CD4-positive, CD25-positive, alpha-beta regulatory T cell (primary cell): Measurements from ENCODE around the gene RHBDD2. TPM values are rescaled to one million over a fixed set of nuclear protein-coding genes. Genes with fewer than 3 reads are reported as not detected.

ENCODE experiments used
- ATAC-seq, 2 donors: fragments of 150-1000 bp; cut with Tn5 transposase; one replicate each; pipeline ENCODE4 v1.10.0; 2021; ENCODE audit warnings: low read depth in 2 of 2, moderate number of reproducible peaks in 2 of 2, moderate library complexity in 1 of 2
- DNase-seq, 3 donors: peaks; one replicate each; pipeline versions ENCODE4 v3.0.0 to v3.0.0-alpha.2; 2012 to 2022; ENCODE audit warnings: mixed read lengths in 1 of 3
- H3K27ac ChIP-seq: one replicate; pipeline ENCODE4 v1.7.0; 2013; ENCODE audit warnings: mild to moderate bottlenecking, low read length; ENCODE audit not compliant: insufficient read depth, poor library complexity, severe bottlenecking
- H3K27me3 ChIP-seq: one replicate; pipeline ENCODE4 v1.7.0; 2013; ENCODE audit warnings: low read length; ENCODE audit not compliant: control insufficient read depth, insufficient read depth
- H3K36me3 ChIP-seq: one replicate; pipeline ENCODE4 v1.7.0; 2013; ENCODE audit warnings: mild to moderate bottlenecking, low read length, moderate library complexity; ENCODE audit not compliant: control insufficient read depth, insufficient read depth
- H3K4me1 ChIP-seq: 2 replicates; pipeline ENCODE4 v1.7.0; 2013; ENCODE audit warnings: mild to moderate bottlenecking, low read length; ENCODE audit not compliant: insufficient read depth, control insufficient read depth, poor library complexity, severe bottlenecking
- H3K4me3 ChIP-seq: one replicate; pipeline ENCODE4 v1.7.0; 2013; ENCODE audit warnings: low read depth, mild to moderate bottlenecking, low read length, moderate library complexity
- H3K9me3 ChIP-seq, 2 experiments: 1 replicate in 1 of 2; 2 replicates in 1 of 2; pipeline ENCODE4 v1.7.0; 2013; ENCODE audit warnings: low read length in 2 of 2, mild to moderate bottlenecking in 1 of 2, moderate library complexity in 1 of 2; ENCODE audit not compliant: control insufficient read depth in 2 of 2
- H3K27ac Mint-ChIP-seq, 3 donors: one replicate each; pipeline ENCODE4 v1.8.0; 2020 to 2022; ENCODE audit warnings: mild to moderate bottlenecking in 3 of 3, mixed read lengths in 3 of 3, moderate library complexity in 2 of 3
- H3K27me3 Mint-ChIP-seq: one replicate; pipeline ENCODE4 v1.8.0; 2022; ENCODE audit warnings: mild to moderate bottlenecking, mixed read lengths
- H3K36me3 Mint-ChIP-seq: one replicate; pipeline ENCODE4 v1.8.0; 2020; ENCODE audit warnings: mixed read lengths
- H3K4me1 Mint-ChIP-seq, 4 donors: one replicate each; pipeline ENCODE4 v1.8.0; 2020 to 2022; ENCODE audit warnings: mixed read lengths in 4 of 4, mild to moderate bottlenecking in 1 of 4
- H3K4me3 Mint-ChIP-seq, 4 donors: one replicate each; pipeline ENCODE4 v1.8.0; 2020 to 2022; ENCODE audit warnings: mild to moderate bottlenecking in 4 of 4, mixed read lengths in 4 of 4, moderate library complexity in 3 of 4
- H3K9me3 Mint-ChIP-seq, 7 donors: one replicate each; pipeline ENCODE4 v1.8.0; 2020 to 2022; ENCODE audit warnings: mixed read lengths in 7 of 7, mild to moderate bottlenecking in 3 of 7, moderate library complexity in 2 of 7
- polyA plus RNA-seq, 4 donors: library from polyadenylated mRNA; unstranded; fragments of 300-500 nt; fragmentation: Illumina TruSeq; gene quantifications; one replicate each; pipeline ENCODE4 v1.2.3, GENCODE V29; 2021
- total RNA-seq: library from RNA; stranded (reverse); gene quantifications from one replicate; pipeline ENCODE4 v1.2.3, GENCODE V29; 2022

Gene RHBDD2
- total and polyA plus RNA-seq, 5 donors from 2014 or later = 118 to 194 (median 125) TPM

DNA sequence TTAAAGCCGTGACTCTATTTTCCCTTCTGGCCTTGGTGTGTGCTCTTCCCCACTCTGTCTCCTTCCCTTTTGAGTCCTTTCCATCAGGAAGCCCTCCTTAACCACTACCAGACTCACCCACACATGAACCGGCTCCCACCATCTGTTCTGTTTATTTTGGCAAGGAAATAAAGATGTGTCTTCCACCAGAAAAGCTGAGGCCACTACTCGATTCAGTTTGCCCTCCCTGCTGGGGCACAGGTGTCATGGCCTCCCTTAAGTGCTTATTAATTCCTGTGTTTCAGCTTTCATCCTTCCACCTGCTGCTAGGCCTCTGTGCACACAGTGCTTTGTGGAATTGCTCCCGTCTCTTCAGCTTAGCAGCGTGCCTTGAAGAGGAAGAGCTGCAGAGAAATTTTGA, 52.8 kb downstream of the RHBDD2 start:
- DNase-seq (no peak), ATAC-seq (no peak)
- H3K36me3 ChIP-seq = no peaks in the 10 kb centered on the region
- no peaks in the 10 kb centered on the region for H3K9me3 ChIP-seq
- H3K4me1 ChIP-seq = peaks cover 7% of the 10 kb centered on the region
- peak overlapping the region in 1 of 4 donors; percentile 18 for H3K4me3 Mint-ChIP-seq
- no peaks in the 10 kb centered on the region for H3K9me3 Mint-ChIP-seq
- no peak overlapping the region for H3K27ac ChIP-seq
- no peaks in the 10 kb centered on the region for H3K27me3 ChIP-seq
- no peak overlapping the region for H3K27ac Mint-ChIP-seq
- no peak overlapping the region for H3K4me3 ChIP-seq
- peaks cover 18% of the 10 kb centered on the region for H3K36me3 Mint-ChIP-seq
- H3K4me1 Mint-ChIP-seq = peaks cover 0 to 35% (median 15%) of the 10 kb centered on the region in 4 donors
- H3K27me3 Mint-ChIP-seq = no peaks in the 10 kb centered on the region

DNA sequence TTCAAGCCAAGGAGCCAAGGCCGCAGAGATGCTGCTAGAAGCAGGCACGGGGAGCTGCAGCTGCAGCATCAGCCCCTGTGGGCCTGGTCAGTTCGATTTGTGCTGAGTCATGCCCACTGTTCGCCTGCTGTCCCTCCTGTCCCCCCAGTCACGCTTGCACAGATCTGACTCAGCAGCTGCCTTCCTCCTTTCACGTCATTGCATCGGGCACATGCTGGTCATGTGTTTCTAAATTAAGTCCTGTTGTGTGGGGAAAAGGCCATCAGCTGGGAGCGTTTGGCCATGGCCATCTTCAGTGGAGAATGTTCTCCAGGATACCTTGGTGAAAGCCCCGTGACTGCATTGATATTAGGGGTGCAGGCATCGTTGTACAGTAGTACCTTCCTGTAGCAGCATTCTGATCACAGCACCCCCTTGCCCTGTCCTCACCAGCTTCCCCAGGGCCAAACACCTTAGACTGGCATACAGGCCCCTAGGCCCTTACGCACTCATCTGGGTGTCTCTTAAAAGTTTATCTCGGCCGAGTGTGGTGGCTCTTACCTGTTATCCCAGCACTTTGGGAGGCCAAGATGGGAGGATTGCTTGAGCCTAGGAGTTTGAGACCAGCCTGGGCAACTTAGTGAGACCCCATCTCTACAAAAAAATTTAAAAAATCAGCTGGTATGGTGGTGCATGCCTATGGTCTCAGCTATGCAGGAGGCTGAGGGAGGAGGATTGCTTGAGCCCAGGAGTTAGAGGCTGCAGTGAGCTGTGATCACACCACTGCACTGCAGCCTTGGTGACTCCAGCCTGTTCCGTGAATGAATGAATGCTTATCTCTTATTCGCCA, 59.3 kb downstream of the RHBDD2 start:
- no peak for ATAC-seq
- peak overlapping the region in 1 of 3 donors; percentile 54 for H3K27ac Mint-ChIP-seq
- no peaks in the 10 kb centered on the region for H3K9me3 ChIP-seq

More for the DNA sequence above, 59.3 kb downstream of the RHBDD2 start:
- Histone ChIP-seq H3K27me3 (no peaks in the 10 kb centered on the region), H3K27ac (no peak overlapping the region), H3K4me1 (no peaks in the 10 kb centered on the region), H3K4me3 (no peak overlapping the region), H3K36me3 (no peaks in the 10 kb centered on the region)
- Mint-ChIP-seq H3K27me3 (no peaks in the 10 kb centered on the region), H3K4me1 (peaks cover 0 to 10% (median 9%) of the 10 kb centered on the region in 4 donors), H3K9me3 (no peaks in the 10 kb centered on the region), H3K4me3 (no peak overlapping the region), H3K36me3 (peaks cover 20% of the 10 kb centered on the region)
- no peak for DNase-seq

Other genes starting within 250 kb of the RHBDD2 start
- 10.7 TPM for gene HIP1, start 140.1 kb upstream of the RHBDD2 start, total RNA-seq
- 1 to 10 TPM in 1 of 4 donors, under 1 TPM in 3; 0.29 to 1.5 (median 0.70) TPM for gene HIP1, start 140.1 kb upstream of the RHBDD2 start, polyA plus RNA-seq
- not detected for gene CCL26, start 106.8 kb upstream of the RHBDD2 start, total RNA-seq
- gene CCL26, start 106.8 kb upstream of the RHBDD2 start, polyA plus RNA-seq = not detected
- not detected for gene CCL24, start 65.2 kb upstream of the RHBDD2 start, total RNA-seq
- not detected for gene CCL24, start 65.2 kb upstream of the RHBDD2 start, polyA plus RNA-seq
- 68.0 TPM for gene POR, start 36.1 kb downstream of the RHBDD2 start, total RNA-seq
- 10 to 100 TPM; 51.3 to 64.3 (median 59.7) TPM for gene POR, start 36.1 kb downstream of the RHBDD2 start, polyA plus RNA-seq
- 51.5 TPM for gene TMEM120A, start 115.6 kb downstream of the RHBDD2 start, total RNA-seq
- gene TMEM120A, start 115.6 kb downstream of the RHBDD2 start, polyA plus RNA-seq = 10 to 100 TPM; 41.9 to 66.5 (median 62.1) TPM
- gene STYXL1, start 169.0 kb downstream of the RHBDD2 start, total RNA-seq = 16.8 TPM
- gene STYXL1, start 169.0 kb downstream of the RHBDD2 start, polyA plus RNA-seq = 10 to 100 TPM; 61.9 to 80.8 (median 64.6) TPM
- gene MDH2, start 169.1 kb downstream of the RHBDD2 start, total RNA-seq = 70.6 TPM
- gene MDH2, start 169.1 kb downstream of the RHBDD2 start, polyA plus RNA-seq = 100 to 1,000 TPM; 151 to 237 (median 178) TPM